Measurements from ENCODE around the gene PRSS23.

PRSS23 gene

DNA sequence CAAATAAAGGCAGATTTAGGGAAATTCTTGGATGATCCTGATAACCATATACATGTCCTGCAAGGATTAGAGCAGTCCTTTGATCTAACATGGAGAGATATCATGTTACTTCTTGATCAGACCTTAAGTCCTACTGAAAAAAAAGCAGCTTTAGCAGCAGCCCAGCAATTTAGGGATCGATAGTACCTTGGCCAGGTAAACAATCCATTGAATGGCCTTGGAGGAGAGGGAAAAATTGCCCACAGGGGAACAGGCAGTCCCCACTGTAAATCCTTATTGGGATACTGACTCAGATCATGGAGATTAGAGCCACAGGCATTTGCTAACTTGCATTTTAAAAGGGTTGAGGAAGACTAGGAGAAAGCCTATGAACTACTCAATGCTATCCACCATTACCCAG lies 47.8 kb downstream of the PRSS23 start:
- no CpG with 5 or more reads among the region's 1 CpG for WGBS (ENCODE audit: insufficient coverage, insufficient read length)
- H3K27ac ChIP-seq (ENCODE audit: low read length): no peak overlapping the region
- no peaks in the 10 kb centered on the region for H3K36me3 ChIP-seq (ENCODE audit: control insufficient read depth, insufficient read depth, low read length)

GRCh38 chr11:86849679-86850078 lies 49.3 kb downstream of the PRSS23 start:
- H3K4me1 ChIP-seq (ENCODE audit: control insufficient read depth, insufficient read depth, low read length): no peaks in the 10 kb centered on the region
- H3K36me3 ChIP-seq (ENCODE audit: control insufficient read depth, insufficient read depth, low read length): no peaks in the 10 kb centered on the region
- no peak overlapping the region for H3K4me3 ChIP-seq (ENCODE audit: low read length)
- WGBS (ENCODE audit: insufficient coverage, insufficient read length): no CpG with 5 or more reads among the region's 2 CpGs
- H3K27ac ChIP-seq (ENCODE audit: low read length): no peak overlapping the region
- no peak for DNase-seq (ENCODE audit: low read depth, low spot score)
- H3K9me3 ChIP-seq (ENCODE audit: control insufficient read depth, insufficient read depth, low read length): no peaks in the 10 kb centered on the region
- no peaks in the 10 kb centered on the region for H3K27me3 ChIP-seq (ENCODE audit: control insufficient read depth, insufficient read depth, low read length)

More for the DNA sequence above, 47.8 kb downstream of the PRSS23 start:
- Histone ChIP-seq H3K9me3 (ENCODE audit: control insufficient read depth, insufficient read depth, low read length) (no peaks in the 10 kb centered on the region), H3K27me3 (ENCODE audit: control insufficient read depth, insufficient read depth, low read length) (no peaks in the 10 kb centered on the region), H3K4me1 (ENCODE audit: control insufficient read depth, insufficient read depth, low read length) (no peaks in the 10 kb centered on the region), H3K4me3 (ENCODE audit: low read length) (no peak overlapping the region)
- no peak for DNase-seq (ENCODE audit: low read depth, low spot score)

Data from iPS DF 6.9 (cell line).